Measurements from ENCODE around the gene CELA1.

The CELA1 gene

DNA sequence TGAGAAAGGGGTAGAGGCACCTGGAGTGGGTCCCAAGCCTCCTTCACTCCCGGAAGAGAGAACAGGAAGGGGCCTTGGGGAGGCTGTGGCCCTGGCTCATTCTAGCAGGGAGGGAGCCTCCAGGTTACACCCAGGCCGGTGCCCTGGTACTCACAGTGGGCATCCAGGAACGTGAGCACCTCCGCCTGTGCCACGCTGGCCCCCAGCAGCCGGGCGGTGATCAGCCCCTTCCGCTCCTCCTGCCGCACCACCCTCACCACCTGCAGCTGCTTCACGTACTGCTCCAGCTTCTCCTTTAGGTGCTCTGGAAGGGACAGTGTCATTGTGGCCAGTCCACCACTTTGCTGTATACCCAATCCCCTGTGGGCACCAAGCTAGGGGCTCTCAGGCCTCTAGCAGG is 18.8 kb upstream of the CELA1 start:
- no peak for DNase-seq (ENCODE audit: low read depth in 1 of 2, low spot score in 1 of 2)
- TF ChIP-seq, protein P1, sequence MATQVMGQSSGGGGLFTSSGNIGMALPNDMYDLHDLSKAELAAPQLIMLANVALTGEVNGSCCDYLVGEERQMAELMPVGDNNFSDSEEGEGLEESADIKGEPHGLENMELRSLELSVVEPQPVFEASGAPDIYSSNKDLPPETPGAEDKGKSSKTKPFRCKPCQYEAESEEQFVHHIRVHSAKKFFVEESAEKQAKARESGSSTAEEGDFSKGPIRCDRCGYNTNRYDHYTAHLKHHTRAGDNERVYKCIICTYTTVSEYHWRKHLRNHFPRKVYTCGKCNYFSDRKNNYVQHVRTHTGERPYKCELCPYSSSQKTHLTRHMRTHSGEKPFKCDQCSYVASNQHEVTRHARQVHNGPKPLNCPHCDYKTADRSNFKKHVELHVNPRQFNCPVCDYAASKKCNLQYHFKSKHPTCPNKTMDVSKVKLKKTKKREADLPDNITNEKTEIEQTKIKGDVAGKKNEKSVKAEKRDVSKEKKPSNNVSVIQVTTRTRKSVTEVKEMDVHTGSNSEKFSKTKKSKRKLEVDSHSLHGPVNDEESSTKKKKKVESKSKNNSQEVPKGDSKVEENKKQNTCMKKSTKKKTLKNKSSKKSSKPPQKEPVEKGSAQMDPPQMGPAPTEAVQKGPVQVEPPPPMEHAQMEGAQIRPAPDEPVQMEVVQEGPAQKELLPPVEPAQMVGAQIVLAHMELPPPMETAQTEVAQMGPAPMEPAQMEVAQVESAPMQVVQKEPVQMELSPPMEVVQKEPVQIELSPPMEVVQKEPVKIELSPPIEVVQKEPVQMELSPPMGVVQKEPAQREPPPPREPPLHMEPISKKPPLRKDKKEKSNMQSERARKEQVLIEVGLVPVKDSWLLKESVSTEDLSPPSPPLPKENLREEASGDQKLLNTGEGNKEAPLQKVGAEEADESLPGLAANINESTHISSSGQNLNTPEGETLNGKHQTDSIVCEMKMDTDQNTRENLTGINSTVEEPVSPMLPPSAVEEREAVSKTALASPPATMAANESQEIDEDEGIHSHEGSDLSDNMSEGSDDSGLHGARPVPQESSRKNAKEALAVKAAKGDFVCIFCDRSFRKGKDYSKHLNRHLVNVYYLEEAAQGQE (IDR thresholded peaks at IDR 0.05; ENCODE audit: insufficient replicate concordance, low read depth) = no peak
- TF ChIP-seq, protein P2, sequence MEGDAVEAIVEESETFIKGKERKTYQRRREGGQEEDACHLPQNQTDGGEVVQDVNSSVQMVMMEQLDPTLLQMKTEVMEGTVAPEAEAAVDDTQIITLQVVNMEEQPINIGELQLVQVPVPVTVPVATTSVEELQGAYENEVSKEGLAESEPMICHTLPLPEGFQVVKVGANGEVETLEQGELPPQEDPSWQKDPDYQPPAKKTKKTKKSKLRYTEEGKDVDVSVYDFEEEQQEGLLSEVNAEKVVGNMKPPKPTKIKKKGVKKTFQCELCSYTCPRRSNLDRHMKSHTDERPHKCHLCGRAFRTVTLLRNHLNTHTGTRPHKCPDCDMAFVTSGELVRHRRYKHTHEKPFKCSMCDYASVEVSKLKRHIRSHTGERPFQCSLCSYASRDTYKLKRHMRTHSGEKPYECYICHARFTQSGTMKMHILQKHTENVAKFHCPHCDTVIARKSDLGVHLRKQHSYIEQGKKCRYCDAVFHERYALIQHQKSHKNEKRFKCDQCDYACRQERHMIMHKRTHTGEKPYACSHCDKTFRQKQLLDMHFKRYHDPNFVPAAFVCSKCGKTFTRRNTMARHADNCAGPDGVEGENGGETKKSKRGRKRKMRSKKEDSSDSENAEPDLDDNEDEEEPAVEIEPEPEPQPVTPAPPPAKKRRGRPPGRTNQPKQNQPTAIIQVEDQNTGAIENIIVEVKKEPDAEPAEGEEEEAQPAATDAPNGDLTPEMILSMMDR (IDR thresholded peaks at IDR 0.05; ENCODE audit: insufficient read depth, low read length) = no peak
- TF ChIP-seq POLR2AphosphoS5 (IDR thresholded peaks at IDR 0.05; ENCODE audit: low read depth) = no peak
- TF ChIP-seq GABPA (IDR thresholded peaks at IDR 0.05; ENCODE audit: low read depth) = no peak
- no peak for TF ChIP-seq SPI1 (IDR thresholded peaks at IDR 0.05; ENCODE audit: borderline replicate concordance, low read depth)
- no peaks in the 10 kb centered on the region for H3K27me3 ChIP-seq (ENCODE audit: insufficient read depth, poor library complexity, severe bottlenecking)
- no peak overlapping the region for H3K27ac ChIP-seq (replicated peaks)
- no peak overlapping the region for H3K4me3 ChIP-seq (replicated peaks; ENCODE audit: insufficient read depth, low read length)

DNA sequence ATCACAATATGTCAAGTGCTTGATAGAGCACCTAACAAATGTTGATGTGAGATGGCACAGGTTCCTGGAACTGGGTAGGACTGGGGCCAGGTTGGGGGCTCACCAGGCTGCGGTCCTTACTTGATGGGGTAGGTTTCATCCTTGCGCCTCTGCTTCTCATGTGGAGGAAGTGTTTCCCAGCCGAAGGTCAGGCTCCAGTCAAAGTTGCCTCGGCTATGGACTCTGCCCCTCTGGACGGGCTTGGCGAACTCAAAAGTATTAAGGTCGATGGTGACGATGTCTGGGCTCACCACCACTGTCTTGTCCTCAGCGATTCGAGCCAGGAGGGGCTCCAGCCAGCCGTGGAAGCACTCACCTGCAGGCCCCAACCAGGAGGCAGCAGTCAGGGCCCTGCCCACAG is 17.5 kb upstream of the CELA1 start:
- H3K27ac ChIP-seq (replicated peaks) = no peak overlapping the region
- no peak for DNase-seq (ENCODE audit: low read depth in 1 of 2, low spot score in 1 of 2)
- H3K4me3 ChIP-seq (replicated peaks; ENCODE audit: insufficient read depth, low read length) = no peak overlapping the region
- TF ChIP-seq POLR2AphosphoS5 (IDR thresholded peaks at IDR 0.05; ENCODE audit: low read depth) = no peak
- TF ChIP-seq, protein P2 (IDR thresholded peaks at IDR 0.05; ENCODE audit: insufficient read depth, low read length) = no peak
- TF ChIP-seq GABPA (IDR thresholded peaks at IDR 0.05; ENCODE audit: low read depth) = no peak
- TF ChIP-seq SPI1 (IDR thresholded peaks at IDR 0.05; ENCODE audit: borderline replicate concordance, low read depth) = no peak
- TF ChIP-seq, protein P1 (IDR thresholded peaks at IDR 0.05; ENCODE audit: insufficient replicate concordance, low read depth) = no peak
- H3K27me3 ChIP-seq (ENCODE audit: insufficient read depth, poor library complexity, severe bottlenecking) = no peaks in the 10 kb centered on the region

- DNase-seq (ENCODE audit: low read depth in 1 of 2, low spot score in 1 of 2) = no peak
- H3K4me3 ChIP-seq (replicated peaks; ENCODE audit: insufficient read depth, low read length) = no peak overlapping the region
- no peak overlapping the region for H3K27ac ChIP-seq (replicated peaks)
- TF ChIP-seq POLR2AphosphoS5 (IDR thresholded peaks at IDR 0.05; ENCODE audit: low read depth) (no peak), GABPA (IDR thresholded peaks at IDR 0.05; ENCODE audit: low read depth) (no peak)
- no peaks in the 10 kb centered on the region for H3K27me3 ChIP-seq (ENCODE audit: insufficient read depth, poor library complexity, severe bottlenecking)
Measured at GRCh38 chr12:51362747-51363342, 16.4 kb upstream of the CELA1 start.

DNA sequence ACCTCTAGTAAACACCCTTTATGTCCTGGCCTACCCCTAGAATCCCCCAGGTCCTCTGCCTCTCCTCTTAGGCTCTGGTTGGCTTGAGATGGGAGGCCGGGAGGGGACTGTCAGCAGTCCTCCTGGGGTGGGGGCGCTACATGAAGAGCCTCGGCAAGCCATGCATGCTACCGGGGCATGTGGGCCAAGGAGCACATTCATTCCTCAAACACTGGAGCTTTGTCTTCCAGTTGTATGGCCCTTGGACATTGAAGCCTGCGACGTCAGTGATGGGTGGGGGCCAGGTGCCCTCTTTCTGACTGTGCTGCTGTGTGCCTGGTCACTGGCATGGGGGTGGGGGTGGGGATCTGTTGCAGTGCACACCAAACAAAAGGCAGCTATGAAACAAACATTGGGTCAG is 15.8 kb upstream of the CELA1 start:
- Histone ChIP-seq H3K27me3 (ENCODE audit: insufficient read depth, poor library complexity, severe bottlenecking) (no peaks in the 10 kb centered on the region), H3K27ac (replicated peaks) (no peak overlapping the region), H3K4me3 (replicated peaks; ENCODE audit: insufficient read depth, low read length) (no peak overlapping the region)
- no peak for DNase-seq (ENCODE audit: low read depth in 1 of 2, low spot score in 1 of 2)
- TF ChIP-seq, protein P1 (IDR thresholded peaks at IDR 0.05; ENCODE audit: insufficient replicate concordance, low read depth) = no peak
- TF ChIP-seq POLR2AphosphoS5 (IDR thresholded peaks at IDR 0.05; ENCODE audit: low read depth) = no peak
- TF ChIP-seq, protein P2 (IDR thresholded peaks at IDR 0.05; ENCODE audit: insufficient read depth, low read length) = no peak
- no peak for TF ChIP-seq SPI1 (IDR thresholded peaks at IDR 0.05; ENCODE audit: borderline replicate concordance, low read depth)
- no peak for TF ChIP-seq GABPA (IDR thresholded peaks at IDR 0.05; ENCODE audit: low read depth)

Measured in HL-60 (cell line).